PFSK-1 (cell line): ENCODE data around the gene ARL9.

Experiments used
- FOXP2 ChIP-seq: optimal IDR thresholded peaks from 2 replicates; pipeline ENCODE3; 2011; ENCODE audit warnings: borderline replicate concordance, control low read depth, inconsistent platforms; ENCODE audit not compliant: insufficient read depth; ENCODE audit errors: extremely low read length, extremely low read depth
- POLR2AphosphoS5 ChIP-seq: IDR thresholded peaks from 2 replicates; pipeline ENCODE4 v1.6.1; 2012; ENCODE audit warnings: low read depth, mild to moderate bottlenecking, control low read depth, low read length, moderate library complexity
- SIN3A ChIP-seq: IDR thresholded peaks from 2 replicates; pipeline ENCODE4 v1.6.1; 2012; ENCODE audit warnings: mild to moderate bottlenecking, low read length, moderate library complexity, borderline replicate concordance; ENCODE audit not compliant: insufficient read depth
- TAF1 ChIP-seq: IDR thresholded peaks from 2 replicates; pipeline ENCODE4 v1.6.1; 2012; ENCODE audit warnings: low read length, control low read depth, borderline replicate concordance; ENCODE audit not compliant: insufficient read depth
- TF ChIP-seq, protein P1 (sequence below), 2 experiments: IDR thresholded peaks; 2 replicates each; pipeline versions ENCODE4 v1.6.1 to v1.8.0; 2011 to 2012; ENCODE audit warnings: low read depth in 2 of 2, low read length in 2 of 2, control low read depth in 1 of 2, inconsistent platforms in 1 of 2, mild to moderate bottlenecking in 1 of 2, moderate library complexity in 1 of 2; ENCODE audit not compliant: insufficient read depth in 1 of 2

DNA sequence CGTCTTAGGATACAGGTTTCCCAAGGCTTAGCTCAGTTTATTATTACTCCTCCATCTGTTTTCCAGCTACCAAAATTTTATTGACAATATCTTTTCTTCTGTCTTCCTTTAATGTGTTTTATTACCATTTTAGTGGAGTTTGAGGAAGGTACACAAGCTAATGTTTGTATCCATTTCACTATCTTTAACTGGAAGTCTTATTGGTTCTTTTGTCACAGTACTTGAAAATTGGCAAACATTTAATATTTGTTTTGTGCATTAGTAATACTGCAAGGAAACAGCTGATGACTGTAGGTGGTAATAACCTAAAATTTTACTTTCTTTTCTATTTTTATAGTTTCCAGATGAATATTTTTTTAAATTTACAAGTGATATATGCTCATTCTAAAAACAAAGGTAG, 9.3 kb upstream of the ARL9 start:
- TF ChIP-seq, protein P1, sequence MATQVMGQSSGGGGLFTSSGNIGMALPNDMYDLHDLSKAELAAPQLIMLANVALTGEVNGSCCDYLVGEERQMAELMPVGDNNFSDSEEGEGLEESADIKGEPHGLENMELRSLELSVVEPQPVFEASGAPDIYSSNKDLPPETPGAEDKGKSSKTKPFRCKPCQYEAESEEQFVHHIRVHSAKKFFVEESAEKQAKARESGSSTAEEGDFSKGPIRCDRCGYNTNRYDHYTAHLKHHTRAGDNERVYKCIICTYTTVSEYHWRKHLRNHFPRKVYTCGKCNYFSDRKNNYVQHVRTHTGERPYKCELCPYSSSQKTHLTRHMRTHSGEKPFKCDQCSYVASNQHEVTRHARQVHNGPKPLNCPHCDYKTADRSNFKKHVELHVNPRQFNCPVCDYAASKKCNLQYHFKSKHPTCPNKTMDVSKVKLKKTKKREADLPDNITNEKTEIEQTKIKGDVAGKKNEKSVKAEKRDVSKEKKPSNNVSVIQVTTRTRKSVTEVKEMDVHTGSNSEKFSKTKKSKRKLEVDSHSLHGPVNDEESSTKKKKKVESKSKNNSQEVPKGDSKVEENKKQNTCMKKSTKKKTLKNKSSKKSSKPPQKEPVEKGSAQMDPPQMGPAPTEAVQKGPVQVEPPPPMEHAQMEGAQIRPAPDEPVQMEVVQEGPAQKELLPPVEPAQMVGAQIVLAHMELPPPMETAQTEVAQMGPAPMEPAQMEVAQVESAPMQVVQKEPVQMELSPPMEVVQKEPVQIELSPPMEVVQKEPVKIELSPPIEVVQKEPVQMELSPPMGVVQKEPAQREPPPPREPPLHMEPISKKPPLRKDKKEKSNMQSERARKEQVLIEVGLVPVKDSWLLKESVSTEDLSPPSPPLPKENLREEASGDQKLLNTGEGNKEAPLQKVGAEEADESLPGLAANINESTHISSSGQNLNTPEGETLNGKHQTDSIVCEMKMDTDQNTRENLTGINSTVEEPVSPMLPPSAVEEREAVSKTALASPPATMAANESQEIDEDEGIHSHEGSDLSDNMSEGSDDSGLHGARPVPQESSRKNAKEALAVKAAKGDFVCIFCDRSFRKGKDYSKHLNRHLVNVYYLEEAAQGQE (IDR thresholded peaks at IDR 0.05; ENCODE audit: insufficient read depth in 1 of 2, low read depth in 2 of 2, low read length in 2 of 2): no peak
- TF ChIP-seq SIN3A (no peak), POLR2AphosphoS5 (no peak), TAF1 (no peak), FOXP2 (no peak)
